ENCODE measurements around the gene SLC44A3. TPM values are rescaled to one million over a fixed set of nuclear protein-coding genes. Genes with fewer than 3 reads are reported as not detected.

SLC44A3 gene
- total and polyA plus RNA-seq, 2 of the 4 experiments (the other 2 are of a cell fraction): 0.31 to 0.54 TPM

DNA sequence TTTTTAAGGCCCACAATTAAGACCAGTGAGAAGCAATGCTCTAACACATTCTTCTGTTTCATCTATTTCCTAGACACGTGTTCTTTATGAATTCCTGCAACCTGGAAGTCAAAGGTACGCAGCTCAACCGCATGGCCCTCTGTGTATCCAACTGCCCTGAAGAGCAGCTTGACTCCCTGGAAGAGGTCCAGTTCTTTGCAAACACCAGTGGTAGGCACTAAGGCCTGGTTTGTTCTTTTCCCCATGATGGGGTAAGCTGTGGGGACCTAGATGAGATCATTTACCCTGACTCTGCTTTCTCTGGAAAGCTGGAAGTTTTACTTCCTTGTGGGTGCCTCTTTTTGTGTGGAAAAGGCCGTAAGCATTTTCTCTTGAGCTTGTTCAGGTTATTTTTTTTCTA is 7.3 kb downstream of the SLC44A3 start:
- H3K4ac ChIP-seq (ENCODE audit: low read depth, low read length): no peak overlapping the region
- H3K4me3 ChIP-seq (ENCODE audit: insufficient read depth, low read depth, low read length): no peak overlapping the region
- dilution Hi-C loops (cut with HindIII; ENCODE audit: low sequenced_read_pairs, unreplicated experiment) (no loop called here), intact Hi-C loops (cut with micrococcal nuclease) (no loop called here), in situ Hi-C loops (cut with MboI; ENCODE audit: low sequenced_read_pairs) (no loop called here)
- no TSS peak for BruUV-seq (replicated peaks)
- no peak overlapping the region for H3K14ac ChIP-seq (replicated peaks; ENCODE audit: low read depth, low read length)
- H2BK20ac ChIP-seq (ENCODE audit: low read depth, low read length): no peak overlapping the region
- CTCF ChIA-PET: no interaction called here
- H3K4me1 ChIP-seq (ENCODE audit: control insufficient read depth, insufficient read depth, low read length): no peaks in the 10 kb centered on the region
- no peak overlapping the region for H4K8ac ChIP-seq (ENCODE audit: low read depth in 2 of 2, low read length in 2 of 2)
- no peaks in the 10 kb centered on the region for H3K36me3 ChIP-seq (ENCODE audit: control insufficient read depth, insufficient read depth, low read length)
- H3K9ac ChIP-seq (ENCODE audit: low read depth, low read length): no peak overlapping the region
- no peak overlapping the region for H2AFZ ChIP-seq (replicated peaks; ENCODE audit: low read length, poor library complexity)
- ATAC-seq (ENCODE audit: low read depth): no peak
- no peak overlapping the region for H3K4me2 ChIP-seq (ENCODE audit: low read depth, low read length)
- H3K9me1 ChIP-seq (ENCODE audit: insufficient read depth, low read length): peaks cover 3% of the 10 kb centered on the region; the same call in 1 of the 2 replicates
- no peak overlapping the region for H2BK15ac ChIP-seq (ENCODE audit: low read depth, low read length)
- H3K9me3 ChIP-seq (ENCODE audit: control insufficient read depth, insufficient read depth, low read length): no peaks in the 10 kb centered on the region
- no peak overlapping the region for H2BK5ac ChIP-seq (ENCODE audit: low read depth, low read length, poor library complexity, severe bottlenecking)
- POLR2A ChIA-PET (ENCODE audit: unreplicated experiment): no interaction called here
- no peaks in the 10 kb centered on the region for H3K79me1 ChIP-seq (ENCODE audit: low read depth in 1 of 2, low read length in 2 of 2)
- no peak overlapping the region for H4K5ac ChIP-seq (ENCODE audit: low read depth, low read length)
- H4K91ac ChIP-seq (ENCODE audit: insufficient read depth, low read depth, low read length): no peak overlapping the region
- TF ChIP-seq MAFK (IDR thresholded peaks at IDR 0.05; ENCODE audit: low read depth, low read length): no peak
- no peak for TF ChIP-seq CEBPB (IDR thresholded peaks at IDR 0.05; ENCODE audit: low read depth, low read length)
- no peak for TF ChIP-seq SMC3 (IDR thresholded peaks at IDR 0.05; ENCODE audit: low read depth, low read length)
- TF ChIP-seq RAD21 (IDR thresholded peaks at IDR 0.05; ENCODE audit: low read length): no peak
- TF ChIP-seq NFE2L2 (IDR thresholded peaks at IDR 0.05; ENCODE audit: low read depth, low read length): no peak
- TF ChIP-seq CTCF (conservative IDR thresholded peaks at IDR 0.05; ENCODE audit: low read depth, low read length): no peak
- no peak for TF ChIP-seq CHD1 (IDR thresholded peaks at IDR 0.05; ENCODE audit: low read depth, low read length)
- TF ChIP-seq RCOR1 (IDR thresholded peaks at IDR 0.05; ENCODE audit: insufficient replicate concordance, low read length): no peak
- TF ChIP-seq, protein P1, sequence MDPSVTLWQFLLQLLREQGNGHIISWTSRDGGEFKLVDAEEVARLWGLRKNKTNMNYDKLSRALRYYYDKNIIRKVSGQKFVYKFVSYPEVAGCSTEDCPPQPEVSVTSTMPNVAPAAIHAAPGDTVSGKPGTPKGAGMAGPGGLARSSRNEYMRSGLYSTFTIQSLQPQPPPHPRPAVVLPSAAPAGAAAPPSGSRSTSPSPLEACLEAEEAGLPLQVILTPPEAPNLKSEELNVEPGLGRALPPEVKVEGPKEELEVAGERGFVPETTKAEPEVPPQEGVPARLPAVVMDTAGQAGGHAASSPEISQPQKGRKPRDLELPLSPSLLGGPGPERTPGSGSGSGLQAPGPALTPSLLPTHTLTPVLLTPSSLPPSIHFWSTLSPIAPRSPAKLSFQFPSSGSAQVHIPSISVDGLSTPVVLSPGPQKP (IDR thresholded peaks at IDR 0.05; ENCODE audit: borderline replicate concordance, low read depth, low read length): no peak
- TF ChIP-seq POLR2A (IDR thresholded peaks at IDR 0.05; ENCODE audit: low read depth, low read length): no peak
- no peak for TF ChIP-seq BHLHE40 (IDR thresholded peaks at IDR 0.05; ENCODE audit: low read depth, low read length)
- no peak for TF ChIP-seq MXI1 (IDR thresholded peaks at IDR 0.05; ENCODE audit: borderline replicate concordance, low read depth, low read length)
- TF ChIP-seq FOS (IDR thresholded peaks at IDR 0.05; ENCODE audit: low read depth, low read length): no peak
- no peak for TF ChIP-seq RFX5 (IDR thresholded peaks at IDR 0.05; ENCODE audit: low read depth, low read length)
- no peak for TF ChIP-seq MAZ (IDR thresholded peaks at IDR 0.05; ENCODE audit: borderline replicate concordance, low read depth, low read length)
- TF ChIP-seq, protein P2, sequence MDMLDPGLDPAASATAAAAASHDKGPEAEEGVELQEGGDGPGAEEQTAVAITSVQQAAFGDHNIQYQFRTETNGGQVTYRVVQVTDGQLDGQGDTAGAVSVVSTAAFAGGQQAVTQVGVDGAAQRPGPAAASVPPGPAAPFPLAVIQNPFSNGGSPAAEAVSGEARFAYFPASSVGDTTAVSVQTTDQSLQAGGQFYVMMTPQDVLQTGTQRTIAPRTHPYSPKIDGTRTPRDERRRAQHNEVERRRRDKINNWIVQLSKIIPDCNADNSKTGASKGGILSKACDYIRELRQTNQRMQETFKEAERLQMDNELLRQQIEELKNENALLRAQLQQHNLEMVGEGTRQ (IDR thresholded peaks at IDR 0.05; ENCODE audit: low read depth, low read length): no peak
- peaks cover 12% of the 10 kb centered on the region for H3K27me3 ChIP-seq (ENCODE audit: control insufficient read depth, insufficient read depth, low read length)
- H3K23ac ChIP-seq (ENCODE audit: low read depth, low read length): no peak overlapping the region
- WGBS, 2 experiments (ENCODE audit: extremely low coverage in 2 of 2, insufficient read length in 1 of 2): no CpG with 5 or more reads among the region's 4 CpGs
- H3K56ac ChIP-seq (ENCODE audit: extremely low read depth, insufficient read depth, low read length): no peak overlapping the region
- H3K18ac ChIP-seq (ENCODE audit: low read depth, low read length): no peak overlapping the region
- H3K27ac ChIP-seq (ENCODE audit: insufficient read depth, low read length): no peak overlapping the region
- no peak for DNase-seq
- no peaks in the 10 kb centered on the region for H4K20me1 ChIP-seq (ENCODE audit: insufficient read depth, low read length)
- no peak overlapping the region for H2AK5ac ChIP-seq (ENCODE audit: low read depth, low read length)
- no peak overlapping the region for H2AK9ac ChIP-seq (replicated peaks; ENCODE audit: low read depth, low read length, poor library complexity)
- no peak overlapping the region for H2BK120ac ChIP-seq (ENCODE audit: low read depth, low read length)

Measured in IMR-90 (cell line).